ENCODE results near the gene TLE4.

- no peak for TF ChIP-seq CTCF (IDR thresholded peaks at IDR 0.05)
- no peak for TF ChIP-seq POLR2A (IDR thresholded peaks at IDR 0.05)
Observed at GRCh38 chr9:79660615-79661014, 88.8 kb downstream of the TLE4 start.
